ENCODE measurements around the gene CHKA. TPM values are rescaled to one million over a fixed set of nuclear protein-coding genes. Genes with fewer than 3 reads are reported as not detected.

Gene CHKA
- total RNA-seq, 4 donors from 2014 or later: 27.7 to 72.5 (median 33.3) TPM

- peak; percentile 74 for ATAC-seq (ENCODE audit: low FRiP score)
- DNase-seq (ENCODE audit: low spot score): peak; percentile 55
- TF ChIP-seq CTCF (IDR thresholded peaks at IDR 0.05): no peak
These were observed 117.2 kb downstream of the CHKA start, which contains the start of gene UNC93B1 for GRCh38 chr11:68003846-68004550. Gene UNC93B1 (minus strand): TSS chr11:68004097. CDS start chr11:68004043, 54 bp downstream.

- no peak for DNase-seq (ENCODE audit: low spot score)
- peak; percentile 20 for ATAC-seq (ENCODE audit: low FRiP score)
- TF ChIP-seq CTCF (IDR thresholded peaks at IDR 0.05): no peak
These were observed 118.0 kb downstream of the CHKA start for GRCh38 chr11:68002938-68003845.

Small RNA genes lying within 50 kb of the gene (small RNA-seq; reads per million reads assigned to genes)
- gene MIR6753: 0.39 reads per million

Other genes with a start within 250 kb of the CHKA start
- 10 to 100 TPM; 33.5 to 63.8 (median 51.4) TPM for gene UNC93B1, start 117.3 kb downstream of the CHKA start, total RNA-seq
- 10 to 100 TPM; 20.5 to 90.8 (median 30.9) TPM for gene ALDH3B1, start 111.1 kb downstream of the CHKA start, total RNA-seq
- gene NDUFS8, start 90.7 kb downstream of the CHKA start, total RNA-seq: 100 to 1,000 TPM in 3 of 4 donors, 10 to 100 TPM in 1; 91.1 to 155 (median 128) TPM
- gene TCIRG1, start 82.4 kb downstream of the CHKA start, total RNA-seq: 100 to 1,000 TPM in 3 of 4 donors, 10 to 100 TPM in 1; 84.4 to 251 (median 142) TPM
- 10 to 100 TPM; 19.5 to 47.1 (median 32.1) TPM for gene KMT5B, start 91.9 kb upstream of the CHKA start, total RNA-seq
- gene C11orf24, start 150.6 kb upstream of the CHKA start, total RNA-seq: 10 to 100 TPM; 16.4 to 31.2 (median 23.8) TPM
- 10 to 100 TPM; 18.0 to 44.5 (median 34.6) TPM for gene LRP5, start 191.2 kb upstream of the CHKA start, total RNA-seq